ENCODE results near the gene KHDRBS1.

DNA sequence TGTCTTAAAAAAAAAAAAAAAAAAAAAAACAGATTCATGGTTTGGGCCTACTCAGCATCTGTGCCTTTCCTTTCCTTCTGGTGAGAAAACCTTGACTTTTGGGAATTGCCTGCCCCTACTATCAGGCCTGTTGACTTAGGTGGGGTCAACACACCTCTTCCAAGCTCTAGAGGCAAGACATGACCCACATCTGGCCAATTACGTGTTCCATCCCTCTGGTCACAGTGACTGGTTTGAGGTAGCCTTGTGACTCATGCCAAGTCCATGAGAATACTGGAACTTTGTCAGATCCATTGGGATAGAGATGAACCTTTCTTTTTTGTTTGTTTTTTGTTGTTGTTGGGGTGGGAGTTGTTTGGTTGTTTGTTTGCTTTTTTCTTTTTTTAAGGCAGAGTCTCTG is 37.3 kb upstream of the KHDRBS1 start:
- no peak for TF ChIP-seq BHLHE40 (IDR thresholded peaks at IDR 0.05; ENCODE audit: borderline replicate concordance)
- no peak for TF ChIP-seq ZNF384 (IDR thresholded peaks at IDR 0.05)
- TF ChIP-seq FOXM1 (IDR thresholded peaks at IDR 0.05; ENCODE audit: borderline replicate concordance) = no peak
- TF ChIP-seq SUZ12 (IDR thresholded peaks at IDR 0.05) = no peak
- TF ChIP-seq ELF4 (IDR thresholded peaks at IDR 0.05) = no peak
- TF ChIP-seq SP1 (IDR thresholded peaks at IDR 0.05) = no peak
